Activated T-helper 1 cell treated with Interleukin-2 at 50 U/mL for 16 hours (primary cell): Measurements from ENCODE around the gene PLPP4.

ENCODE experiments used
- DNase-seq: peaks from one replicate; pipeline ENCODE4 v3.0.0-alpha.2; 2020; ENCODE audit warnings: low read depth

The PLPP4 gene

DNA sequence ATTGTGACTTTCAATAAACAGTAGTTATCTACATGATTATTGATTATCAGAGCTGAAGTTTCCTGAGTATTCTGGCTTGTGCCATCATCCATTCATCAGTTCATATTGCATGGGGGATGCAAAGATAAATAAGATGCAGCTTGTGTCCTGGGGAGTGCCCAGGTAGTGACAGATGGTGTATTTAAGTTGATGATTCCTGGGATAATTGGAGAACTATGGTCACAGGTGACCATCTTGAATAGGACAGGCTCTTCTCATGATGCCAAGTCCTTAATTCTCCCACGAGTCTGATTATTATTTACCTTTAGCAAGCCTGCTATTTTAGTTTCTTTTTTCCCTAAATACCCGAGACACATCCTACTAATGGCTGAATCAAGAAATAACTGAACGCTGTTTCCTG, 64.9 kb downstream of the PLPP4 start:
- DNase-seq: no peak

DNA sequence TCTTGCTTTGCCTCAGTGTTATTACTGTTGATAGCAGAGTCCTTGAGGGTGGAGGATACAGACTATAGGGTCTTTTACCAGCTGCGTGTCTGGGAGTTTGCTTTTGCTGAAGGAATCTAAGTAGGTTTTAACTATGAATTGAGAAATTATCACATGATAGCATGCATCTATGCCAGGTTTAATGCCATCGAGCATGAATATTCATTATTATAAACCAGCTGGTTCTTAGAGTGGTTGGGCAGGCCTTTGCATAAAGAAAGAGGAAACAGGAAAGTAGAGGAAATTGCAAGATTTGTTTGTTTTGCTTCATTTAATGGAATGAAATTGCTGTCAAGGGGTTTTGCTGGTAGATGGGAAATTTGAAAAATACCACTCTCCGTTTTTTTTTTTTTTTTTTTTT, 70.7 kb downstream of the PLPP4 start:
- DNase-seq: no peak

DNA sequence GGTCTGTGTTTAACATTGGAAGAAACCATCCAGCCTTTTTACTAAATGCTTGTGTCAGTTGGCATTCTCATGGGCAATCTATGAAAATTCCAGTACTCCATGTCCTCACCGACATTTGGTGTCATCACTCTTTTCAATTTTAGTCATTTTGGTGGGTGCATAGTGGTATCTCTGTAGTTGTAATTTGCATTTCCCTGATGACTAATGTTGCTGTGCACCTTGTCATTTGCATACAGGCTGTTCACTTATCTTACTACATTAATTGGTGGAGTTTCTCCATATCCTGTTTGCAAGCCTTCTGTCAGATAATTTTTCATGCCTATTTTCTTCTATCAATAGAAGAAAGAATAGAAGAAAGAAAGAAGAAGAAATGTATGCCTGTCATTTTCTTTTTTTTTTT, 73.7 kb downstream of the PLPP4 start:
- DNase-seq: no peak

DNA sequence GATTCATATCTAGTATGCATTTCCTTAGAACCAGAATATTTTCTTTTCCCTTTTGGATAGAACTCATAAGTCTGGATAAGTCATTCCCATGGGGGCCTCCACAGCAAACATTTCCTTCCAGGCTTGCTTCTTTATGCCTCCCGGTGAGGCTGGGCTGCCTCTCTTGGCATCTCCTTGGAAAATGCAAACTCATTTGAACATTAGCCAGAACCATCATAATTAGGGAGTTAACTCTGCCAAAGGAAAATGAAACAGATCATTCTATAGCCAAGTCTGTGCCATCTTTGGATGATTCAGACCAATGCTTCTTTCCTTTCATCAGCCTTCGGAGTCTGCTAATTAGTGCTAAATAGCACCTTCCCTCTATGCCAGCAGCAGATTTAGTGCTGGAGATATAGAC, 81.1 kb downstream of the PLPP4 start:
- no peak for DNase-seq

DNA sequence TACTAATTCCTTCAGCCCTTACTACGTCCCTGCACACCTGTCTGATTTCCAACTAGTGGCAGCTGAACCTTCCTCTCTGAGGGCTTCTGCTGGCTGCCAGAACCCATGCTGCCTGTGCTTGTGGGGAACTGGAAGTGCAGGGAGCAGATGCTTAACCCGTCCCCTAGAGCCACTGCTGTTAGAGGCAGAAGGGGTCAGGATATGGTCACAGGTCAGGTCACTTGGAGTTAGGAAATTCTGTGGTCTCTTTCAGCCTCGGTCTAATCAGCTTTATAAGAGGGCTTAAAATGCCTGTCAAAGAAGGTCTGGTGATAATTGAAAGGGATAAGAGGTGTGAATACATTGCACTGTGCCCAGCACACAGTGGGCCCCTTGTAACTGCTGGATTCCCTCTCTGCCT, 82.0 kb downstream of the PLPP4 start:
- no peak for DNase-seq

DNA sequence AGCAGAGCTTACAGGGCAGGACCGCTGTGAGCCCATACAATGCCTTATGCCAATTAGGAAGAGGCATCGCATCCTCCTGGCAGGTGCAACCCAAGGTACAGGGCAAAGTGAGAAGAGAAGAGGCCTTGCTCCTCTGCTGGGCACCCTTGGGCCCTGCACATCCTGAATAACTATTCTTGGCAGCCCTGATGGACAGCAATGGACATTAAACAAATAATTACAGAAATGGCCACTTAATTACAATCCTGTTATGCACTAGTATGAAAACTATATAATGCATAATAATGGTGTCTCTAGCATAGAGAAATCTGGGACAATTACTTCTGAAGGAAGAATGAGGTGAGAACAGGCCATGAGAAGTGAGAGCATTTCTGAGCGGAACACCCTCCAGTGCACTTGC, 83.5 kb downstream of the PLPP4 start:
- DNase-seq: no peak

DNA sequence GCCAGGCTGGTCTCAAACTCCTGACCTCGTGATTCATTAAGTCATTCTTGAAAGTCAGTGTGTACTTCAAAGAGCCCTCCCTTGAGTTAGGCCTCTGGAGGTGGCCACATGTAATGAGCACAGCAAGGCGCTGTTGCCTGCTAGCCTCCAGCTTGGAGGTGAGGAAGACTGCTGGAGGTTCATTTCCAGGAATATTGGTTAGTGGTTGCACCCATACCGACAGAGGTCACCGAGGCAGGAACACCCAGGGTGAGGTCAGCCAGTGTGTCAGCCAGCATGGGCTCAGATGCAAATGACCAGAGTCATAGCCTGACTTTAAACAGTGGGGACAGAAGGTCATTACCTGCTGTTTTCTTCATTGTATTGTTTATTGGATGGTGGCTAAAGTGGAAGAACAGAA, 85.0 kb downstream of the PLPP4 start:
- DNase-seq: no peak

DNA sequence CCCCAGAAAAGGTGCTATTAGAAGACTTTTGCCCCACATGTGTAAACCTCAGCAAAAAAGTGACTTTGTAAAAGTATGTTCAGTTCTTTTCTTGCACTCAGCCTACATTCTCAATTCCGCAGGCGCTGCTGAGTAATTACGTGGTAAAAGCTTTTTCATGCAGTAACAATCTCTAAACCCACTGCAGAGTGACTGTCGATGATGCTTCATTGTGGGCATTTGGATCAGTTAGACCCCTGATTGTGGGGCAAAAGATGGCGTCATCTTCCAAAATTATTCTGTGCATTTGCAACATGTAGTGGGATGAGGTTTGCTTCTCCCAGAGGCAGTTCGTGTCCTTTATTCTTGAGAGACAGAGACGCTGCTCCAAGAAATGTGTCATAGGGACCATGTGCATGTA, 85.6 kb downstream of the PLPP4 start:
- DNase-seq: no peak

DNA sequence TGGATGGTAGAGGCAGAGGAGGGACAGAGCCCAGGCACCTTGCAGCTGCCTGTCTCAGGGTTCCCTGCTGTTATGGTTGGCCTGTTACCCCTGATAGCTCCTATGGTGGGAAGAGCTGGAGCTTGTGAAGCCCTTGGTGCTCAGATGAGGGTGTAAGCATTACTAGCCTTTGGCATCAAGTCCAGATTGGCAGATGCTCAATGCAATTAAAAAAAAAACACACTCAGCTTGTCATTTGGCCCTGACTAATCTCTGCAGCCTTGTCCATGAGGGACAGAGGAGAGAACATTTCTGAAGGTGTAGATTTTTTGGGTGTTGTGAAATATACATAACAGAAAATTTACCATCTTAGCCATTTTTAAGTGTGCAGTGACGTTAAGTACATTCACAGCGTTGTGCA, 86.3 kb downstream of the PLPP4 start:
- DNase-seq: no peak

DNA sequence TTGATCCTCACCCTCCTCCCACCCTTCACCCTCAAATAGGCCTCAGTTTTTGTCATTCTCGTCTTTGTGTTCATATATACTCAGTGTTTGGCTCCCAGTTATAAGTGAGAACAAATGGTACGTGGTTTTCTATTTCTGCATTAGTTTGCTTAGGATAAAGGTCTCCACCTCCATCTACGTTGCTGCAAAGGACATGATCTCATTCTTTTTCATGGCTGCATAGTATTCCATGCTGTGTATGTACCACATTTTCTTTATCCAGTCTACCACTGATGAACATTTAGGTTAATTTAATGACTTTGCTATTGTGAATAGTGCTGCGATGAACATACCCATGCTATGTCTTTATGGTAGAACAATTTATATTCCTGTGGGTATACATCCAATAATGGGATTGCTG, 91.2 kb downstream of the PLPP4 start:
- DNase-seq: no peak

DNA sequence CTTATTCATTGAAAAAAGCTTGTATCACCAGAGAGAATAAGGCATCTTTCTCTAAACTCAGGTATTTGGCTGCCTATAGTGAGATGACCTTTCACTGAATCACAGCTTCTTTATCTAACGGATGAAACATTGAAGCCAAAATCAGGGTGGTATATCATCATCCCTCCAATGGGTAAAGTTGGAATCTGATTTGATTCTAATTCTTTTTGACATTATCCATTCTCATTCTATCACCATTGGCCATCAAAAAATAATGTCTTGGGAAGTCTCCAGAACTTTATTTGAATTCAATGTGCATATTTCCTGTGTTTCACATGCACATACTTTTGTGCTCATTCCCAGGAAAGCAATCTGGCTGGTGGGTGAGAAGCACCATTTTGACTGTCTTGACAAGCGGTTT, 95.2 kb downstream of the PLPP4 start:
- DNase-seq: no peak

DNA sequence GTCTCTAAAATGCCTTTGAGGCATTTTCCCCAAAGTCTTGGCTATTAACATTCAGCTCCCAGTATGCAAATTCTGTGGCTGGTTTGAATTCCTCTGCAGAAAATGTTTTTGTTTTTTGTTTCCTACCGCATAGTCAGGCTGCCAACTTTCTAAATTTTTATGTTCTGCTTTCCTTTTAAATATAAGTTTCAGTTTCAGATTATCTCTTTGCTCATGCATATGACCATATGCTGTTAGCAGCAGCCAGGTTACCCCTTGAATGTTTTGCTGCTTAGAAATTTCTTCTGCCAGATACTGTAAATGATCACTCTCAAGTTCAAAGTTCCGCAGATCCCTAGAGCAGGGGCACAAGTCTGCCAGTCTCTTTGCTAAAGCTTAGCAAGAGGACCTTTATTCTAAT, 96.9 kb downstream of the PLPP4 start:
- no peak for DNase-seq

DNA sequence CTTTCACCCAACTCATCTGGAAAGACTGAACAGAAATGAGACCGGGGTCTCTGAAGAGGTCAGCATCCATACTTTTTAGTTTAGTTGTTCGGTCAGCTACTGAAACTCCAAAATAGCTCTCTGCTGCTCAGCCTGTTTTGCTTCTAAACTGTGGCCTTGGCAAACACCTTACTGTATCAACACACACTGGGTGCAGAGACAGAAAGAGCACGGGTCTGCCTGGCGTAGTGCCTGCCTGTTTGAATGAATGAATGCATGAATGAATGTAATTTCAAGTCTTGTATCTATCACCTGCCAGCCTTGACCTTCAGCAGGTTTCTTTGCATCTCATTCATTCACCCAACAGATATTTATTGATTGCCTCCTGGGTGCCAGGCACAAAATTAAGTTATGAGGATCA, 98.4 kb downstream of the PLPP4 start:
- no peak for DNase-seq

DNA sequence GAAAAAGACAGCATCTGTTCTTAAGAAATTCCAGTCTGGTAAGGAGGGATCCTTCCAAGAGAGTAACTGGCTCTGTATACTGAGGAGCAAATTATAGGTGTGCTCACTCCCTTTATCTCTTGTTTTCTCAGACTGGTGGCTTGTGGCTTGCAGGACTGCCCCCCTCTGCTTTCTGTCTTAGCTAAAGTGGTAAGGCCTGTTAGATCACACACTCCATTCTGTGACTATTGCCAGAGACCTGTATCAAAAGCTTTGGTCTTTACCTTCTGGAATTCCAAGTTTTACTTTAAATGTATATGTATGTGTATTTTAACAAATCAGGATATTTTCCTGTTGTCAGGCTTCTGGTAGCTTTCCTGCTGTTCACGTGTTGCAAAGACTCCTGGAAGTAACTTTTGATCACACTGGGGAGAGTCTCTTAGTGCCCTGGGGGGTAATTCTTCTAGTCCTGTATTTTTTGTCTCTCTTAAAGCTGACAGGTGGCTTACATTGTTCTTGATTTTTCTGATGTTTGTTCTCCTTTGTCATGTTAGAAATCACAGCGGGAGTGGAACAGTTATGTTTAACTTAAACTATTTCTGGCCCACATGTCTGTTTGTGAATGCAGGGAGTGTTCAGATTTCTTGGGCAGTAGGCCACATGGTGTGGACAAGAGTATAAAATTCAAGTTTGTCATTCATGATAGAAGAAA, 99.0 kb downstream of the PLPP4 start:
- no peak for DNase-seq

DNA sequence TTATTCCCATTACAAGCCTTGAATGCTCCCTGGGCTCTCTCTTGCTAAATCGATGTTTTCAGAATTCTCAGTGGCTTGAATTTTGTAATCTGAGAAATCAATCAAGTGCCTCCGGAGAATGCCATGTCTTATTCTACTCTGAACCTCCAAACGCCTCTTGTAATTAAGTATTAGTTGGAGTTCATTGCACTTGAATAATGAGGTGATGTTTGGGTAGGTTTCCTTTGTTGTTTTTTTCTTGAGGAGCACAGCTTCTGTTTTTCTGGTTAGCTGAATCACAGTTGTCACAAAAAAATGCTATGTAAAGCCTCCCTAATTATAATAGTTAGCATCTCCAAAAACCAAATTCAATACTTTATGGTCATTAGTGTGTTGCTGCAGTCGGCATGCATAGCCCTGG, 100.3 kb downstream of the PLPP4 start:
- no peak for DNase-seq

DNA sequence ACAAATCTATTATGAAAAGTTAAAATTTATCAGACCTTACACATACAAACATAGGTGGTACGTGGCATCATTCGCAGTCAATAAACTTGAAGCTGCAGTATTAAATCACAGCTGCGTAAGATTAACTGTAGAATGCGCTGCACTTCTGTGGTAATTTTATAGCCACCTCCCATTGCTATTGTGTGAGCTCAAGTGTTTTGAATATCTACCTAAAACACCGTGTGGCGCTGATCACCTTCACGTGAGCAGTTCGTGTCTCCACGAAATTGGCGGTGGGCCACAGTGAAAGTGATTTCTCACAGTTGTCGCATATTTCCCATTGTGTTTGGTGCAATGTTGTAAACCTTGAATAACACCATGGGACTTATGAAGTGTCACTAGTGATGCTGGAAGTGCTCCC, 102.8 kb downstream of the PLPP4 start:
- DNase-seq: no peak

DNA sequence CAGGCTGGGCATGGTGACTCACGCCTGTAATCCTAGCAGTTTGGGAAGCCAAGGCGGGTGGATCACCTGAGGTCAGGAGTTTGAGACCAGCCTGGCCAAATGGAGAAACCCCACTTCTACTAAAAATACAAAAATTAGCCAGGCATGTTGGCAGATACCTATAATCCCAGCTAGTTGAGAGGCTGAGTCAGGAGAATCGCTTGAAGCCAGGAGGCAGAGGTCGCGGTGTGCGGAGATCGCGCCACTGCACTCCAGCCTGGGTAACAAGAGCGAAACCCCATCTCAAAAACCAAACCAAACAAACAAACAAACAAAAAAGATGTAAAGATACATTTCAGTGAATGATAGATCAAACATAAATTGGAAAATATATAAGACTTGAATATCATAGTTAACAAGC, 105.9 kb downstream of the PLPP4 start:
- DNase-seq: no peak

DNA sequence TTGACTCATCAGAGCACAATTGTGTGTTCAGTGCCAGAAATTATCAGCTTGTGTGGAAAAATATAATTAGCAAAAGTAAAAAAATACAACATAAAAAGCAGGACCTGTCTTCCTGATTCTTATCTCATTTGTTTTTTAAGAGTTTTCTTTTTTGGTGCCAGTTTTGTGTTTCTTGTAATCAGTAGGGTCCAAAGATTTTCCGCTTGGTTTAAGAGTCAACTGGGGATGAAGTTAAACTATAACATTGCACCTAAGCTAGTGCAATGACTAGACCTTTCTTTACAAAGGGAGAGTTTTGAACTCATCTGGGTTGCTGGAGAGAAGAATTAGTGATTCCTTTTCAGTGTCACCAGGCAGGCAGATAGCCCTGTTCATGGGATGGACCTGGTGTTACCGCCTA, 113.4 kb downstream of the PLPP4 start:
- no peak for DNase-seq

DNA sequence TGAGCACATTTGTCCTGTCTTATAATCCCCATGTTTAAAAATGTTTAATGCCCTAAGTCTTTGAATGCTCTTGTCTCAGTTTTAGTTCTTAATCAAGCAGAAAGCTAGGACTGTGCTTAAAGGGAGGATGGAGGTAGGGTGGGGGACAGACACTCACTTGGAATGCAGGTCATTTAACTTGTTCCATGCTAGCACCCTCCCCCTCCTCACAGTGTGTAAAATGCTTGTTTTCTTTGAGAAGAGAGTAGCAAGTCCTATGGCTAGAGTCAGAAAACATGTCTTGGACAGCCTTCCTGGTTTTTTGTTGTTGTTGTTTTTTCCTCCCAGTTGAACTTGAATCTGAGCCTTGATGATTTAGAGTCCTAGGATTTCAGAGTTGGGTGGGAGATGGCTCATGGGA, 114.2 kb downstream of the PLPP4 start:
- no peak for DNase-seq

DNA sequence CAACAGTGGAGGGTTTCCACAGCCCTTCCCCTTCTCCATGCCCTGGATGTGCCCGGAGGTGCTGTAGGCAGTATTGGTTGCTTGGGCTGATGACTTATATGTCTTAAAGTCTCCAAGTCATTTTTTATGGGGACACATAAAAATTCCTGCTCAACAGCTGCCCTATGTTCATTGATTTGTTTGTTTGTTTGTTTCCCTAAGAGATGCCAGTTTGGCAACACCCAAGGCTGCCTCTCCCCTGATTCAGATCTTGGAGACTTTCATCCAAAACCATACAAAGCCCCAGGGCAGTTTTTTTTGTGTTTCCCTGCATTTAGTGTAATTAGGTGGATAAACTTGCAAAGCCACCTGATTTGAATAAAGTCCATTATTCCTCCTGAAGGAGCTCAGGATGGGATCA, 115.3 kb downstream of the PLPP4 start:
- DNase-seq: no peak

DNA sequence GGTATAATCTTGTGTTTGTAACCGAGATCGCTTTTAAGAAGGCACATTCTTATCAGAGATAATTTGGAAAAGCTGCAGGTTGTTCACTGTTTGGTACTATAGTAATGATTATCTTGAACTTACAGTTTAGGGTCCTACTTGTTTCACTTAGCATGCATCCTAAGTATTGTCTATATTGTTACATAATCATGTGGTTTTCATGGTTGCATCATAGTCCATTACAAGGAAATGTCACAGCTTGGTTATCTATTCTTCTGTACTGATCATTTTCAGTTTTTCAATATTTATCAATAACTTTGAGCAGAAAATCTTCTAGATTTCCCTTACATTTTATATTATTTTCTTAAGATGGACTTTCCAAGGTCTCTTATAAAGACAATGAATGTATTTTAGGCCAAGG, 116.3 kb downstream of the PLPP4 start:
- no peak for DNase-seq

DNA sequence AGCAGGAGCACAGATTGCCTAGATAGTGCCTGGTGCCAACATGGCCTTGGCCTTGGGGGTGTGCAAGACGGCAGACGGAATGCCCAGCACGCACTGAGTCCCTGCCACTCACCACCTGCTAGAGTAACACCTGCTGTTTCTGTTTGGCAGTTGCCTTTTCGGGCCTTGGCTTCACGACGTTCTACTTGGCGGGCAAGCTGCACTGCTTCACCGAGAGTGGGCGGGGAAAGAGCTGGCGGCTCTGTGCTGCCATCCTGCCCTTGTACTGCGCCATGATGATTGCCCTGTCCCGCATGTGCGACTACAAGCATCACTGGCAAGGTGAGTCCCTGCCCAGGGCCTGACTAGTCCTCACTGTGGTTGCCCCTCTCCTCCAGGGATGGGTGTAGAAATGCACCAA, 118.0 kb downstream of the PLPP4 start:
- no peak for DNase-seq

DNA sequence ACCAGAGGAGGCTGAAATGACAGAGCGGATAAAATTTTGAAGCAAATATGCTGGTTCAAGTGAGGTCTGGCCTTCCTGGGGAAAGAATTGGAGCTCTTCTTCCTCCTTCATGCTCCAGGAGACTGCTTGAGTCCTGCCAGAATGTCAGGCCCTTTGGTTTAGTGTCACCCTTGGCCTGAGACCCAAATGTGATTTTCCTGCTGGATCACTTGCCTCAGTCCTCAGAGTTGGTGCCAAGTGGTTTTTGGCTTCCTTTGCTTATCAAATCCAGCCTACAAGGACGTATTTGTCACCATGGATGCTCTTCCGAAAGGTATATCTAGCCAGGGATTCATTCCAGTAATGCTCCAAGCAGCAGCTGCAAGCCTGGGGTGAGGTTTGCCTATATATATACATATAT, 118.4 kb downstream of the PLPP4 start:
- DNase-seq: no peak

DNA sequence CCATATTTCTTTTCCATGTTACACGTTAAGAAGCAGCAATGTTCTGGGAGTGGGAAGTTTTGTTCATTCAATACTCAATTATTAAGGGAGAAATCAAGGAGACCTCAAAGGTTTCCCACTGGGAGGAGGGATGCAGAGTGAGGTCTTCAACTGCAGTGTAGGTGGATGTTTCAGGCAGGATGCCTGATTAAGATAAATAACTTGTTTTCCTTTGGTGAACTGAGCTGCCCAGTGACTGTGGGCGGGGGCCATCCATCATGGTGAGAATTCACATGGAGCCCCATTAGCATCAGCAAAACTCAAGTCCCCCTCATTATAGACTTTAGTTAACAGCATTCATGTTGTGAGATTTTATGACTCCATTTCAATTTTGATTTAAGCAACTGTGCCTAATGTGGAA, 121.1 kb downstream of the PLPP4 start:
- no peak for DNase-seq

DNA sequence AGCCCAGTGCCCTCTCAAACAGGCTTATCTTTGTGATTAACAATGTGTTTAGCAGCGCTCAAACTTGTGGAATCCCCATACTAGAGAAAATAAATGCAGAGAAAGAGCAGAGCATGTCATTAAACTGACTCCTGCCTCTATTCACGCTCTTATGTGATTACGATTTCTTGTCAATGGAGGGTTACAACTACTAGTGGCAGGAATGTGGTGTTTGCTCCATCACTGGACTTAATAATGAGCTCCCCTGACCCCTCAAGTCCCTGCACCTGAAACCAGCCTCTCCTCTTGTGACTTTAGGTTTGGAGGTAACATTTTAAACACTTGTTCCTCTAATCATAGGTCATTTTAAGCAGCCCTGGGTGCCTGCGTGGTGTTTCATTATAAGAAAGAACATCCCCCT, 121.9 kb downstream of the PLPP4 start:
- DNase-seq: no peak
